HCT116 (cell line): ENCODE results near the gene CFAP410. TPM values are rescaled to one million over a fixed set of nuclear protein-coding genes. Genes with fewer than 3 reads are reported as not detected.

Experiments
- ATAC-seq: fragments of 200-7000 bp; cut with Tn5 transposase; 2 replicates; pipeline ENCODE4 v1.9.1; 2020; ENCODE audit warnings: mild to moderate bottlenecking, moderate library complexity
- BruUV-seq: library from RNA; stranded (reverse); fragments of 400-500 nt; replicated peaks from 2 replicates; lab custom pipeline; 2021; lab: Mats Ljungman, UMichigan
- CTCF ChIA-PET: fragments of 300-600 bp; sonication (Branson Sonifier 250); formaldehyde crosslinking; loops from one replicate; lab custom pipeline; 2021; ENCODE audit warnings: antibody characterized with exemption; lab: Charles Lee
- POLR2A ChIA-PET: fragments of 300-600, 350-600 bp; sonication (Branson Sonifier 250); formaldehyde crosslinking; loops from one replicate; lab custom pipeline; 2021; ENCODE audit warnings: antibody characterized with exemption; lab: Charles Lee
- RAD21 ChIA-PET, 2 experiments: fragments of 300-600 bp; sonication (Branson Sonifier 250); formaldehyde crosslinking; loops; one replicate each; lab custom pipeline; 2023; ENCODE audit warnings: low total read pairs in 2 of 2; ENCODE audit not compliant: uncharacterized antibody in 2 of 2, unreplicated experiment in 2 of 2, low non-redundant PET in 1 of 2; lab: Charles Lee
- DNase-seq: peaks from one replicate; pipeline ENCODE4 v3.0.0-alpha.2; 2010; ENCODE audit warnings: low read depth, low spot score
- H2AFZ ChIP-seq: fragments of 200-600 bp; shearing (Covaris generic), sonication (generic); 2 replicates; pipeline ENCODE4 v1.6.1; 2017; ENCODE audit warnings: low read depth, mixed run types, mixed read lengths, antibody characterized with exemption, low read length; ENCODE audit not compliant: poor library complexity, severe bottlenecking
- H3K27ac ChIP-seq: 2 replicates; pipeline ENCODE4 v1.5.1; 2012; ENCODE audit warnings: low read depth, low read length
- H3K27me3 ChIP-seq: fragments of 200-600 bp; sonication (generic); 2 replicates; pipeline ENCODE4 v1.6.1; 2016; ENCODE audit warnings: mixed run types, low read length, mixed read lengths; ENCODE audit not compliant: insufficient read depth
- H3K36me3 ChIP-seq, 2 experiments: fragments of 200-500 bp in 1 of 2; fragments of 200-600 bp in 1 of 2; sonication (Bioruptor generic) in 1 of 2; sonication (generic) in 1 of 2; 2 replicates each; pipeline versions ENCODE4 v1.5.1 to v1.6.1; 2014 to 2016; ENCODE audit warnings: low read length in 2 of 2, inconsistent platforms in 1 of 2, mixed read lengths in 1 of 2, mixed run types in 1 of 2; ENCODE audit not compliant: insufficient read depth in 2 of 2, control insufficient read depth in 1 of 2
- H3K4me1 ChIP-seq, 2 experiments: fragments of 200-600 bp in 1 of 2; sonication (generic) in 1 of 2; 2 replicates each; pipeline versions ENCODE4 v1.5.1 to v1.6.1; 2012 to 2017; ENCODE audit warnings: low read length in 2 of 2, inconsistent platforms in 1 of 2, mild to moderate bottlenecking in 1 of 2, mixed read lengths in 1 of 2, mixed run types in 1 of 2, moderate library complexity in 1 of 2; ENCODE audit not compliant: insufficient read depth in 2 of 2, control insufficient read depth in 1 of 2
- H3K4me2 ChIP-seq: fragments of 200-600 bp; sonication (generic); 2 replicates; pipeline ENCODE4 v1.6.1; 2017; ENCODE audit warnings: mixed run types, low read length, mixed read lengths
- H3K4me3 ChIP-seq, 2 experiments: fragments of 200-600 bp in 1 of 2; sonication (generic) in 1 of 2; replicated peaks in 1 of 2; 2 replicates each; pipeline ENCODE4 v1.5.1; 2011 to 2016; ENCODE audit warnings: low read length in 2 of 2, control low read depth in 1 of 2, low read depth in 1 of 2, mild to moderate bottlenecking in 1 of 2, mixed read lengths in 1 of 2, mixed run types in 1 of 2
- H3K79me2 ChIP-seq: fragments of 200-600 bp; sonication (generic); 2 replicates; pipeline ENCODE4 v1.6.1; 2017; ENCODE audit warnings: mild to moderate bottlenecking, mixed run types, low read length, moderate library complexity, mixed read lengths; ENCODE audit not compliant: insufficient read depth
- H3K9ac ChIP-seq: fragments of 200-600 bp; sonication (generic); 2 replicates; pipeline ENCODE4 v1.6.1; 2016; ENCODE audit warnings: low read length, mixed read lengths
- H3K9me2 ChIP-seq: fragments of 200-600 bp; sonication (generic), shearing (Covaris generic); 2 replicates; pipeline ENCODE4 v1.6.1; 2017; ENCODE audit warnings: mixed run types, mild to moderate bottlenecking, moderate library complexity; ENCODE audit not compliant: insufficient read depth
- H3K9me3 ChIP-seq, 2 experiments: fragments of 200-500 bp in 1 of 2; fragments of 200-600 bp in 1 of 2; sonication (Bioruptor generic) in 1 of 2; sonication (generic) in 1 of 2; 2 replicates each; pipeline ENCODE4 v1.6.1; 2014 to 2017; ENCODE audit warnings: low read length in 2 of 2, mixed read lengths in 2 of 2, inconsistent platforms in 1 of 2, low read depth in 1 of 2, mild to moderate bottlenecking in 1 of 2, mixed run types in 1 of 2, moderate library complexity in 1 of 2; ENCODE audit not compliant: control insufficient read depth in 1 of 2, insufficient read depth in 1 of 2
- H4K20me1 ChIP-seq: fragments of 200-600 bp; sonication (generic), shearing (Covaris generic); 2 replicates; pipeline ENCODE4 v1.6.1; 2017; ENCODE audit warnings: mixed run types, mild to moderate bottlenecking, moderate library complexity; ENCODE audit not compliant: insufficient read depth
- CEBPB ChIP-seq: IDR thresholded peaks from 2 replicates; pipeline ENCODE4 v1.6.1; 2012; ENCODE audit warnings: low read depth
- EGR1 ChIP-seq: IDR thresholded peaks from 2 replicates; pipeline ENCODE4 v1.6.1; 2012; ENCODE audit warnings: low read depth
- ELF1 ChIP-seq: IDR thresholded peaks from 2 replicates; pipeline ENCODE4 v1.6.1; 2012; ENCODE audit warnings: low read depth, borderline replicate concordance
- RAD21 ChIP-seq: IDR thresholded peaks from 2 replicates; pipeline ENCODE4 v1.6.1; 2012; ENCODE audit warnings: low read depth, mild to moderate bottlenecking
- REST ChIP-seq: IDR thresholded peaks from 2 replicates; pipeline ENCODE4 v1.6.1; 2012; ENCODE audit warnings: low read depth
- TCF7L2 ChIP-seq: IDR thresholded peaks from 2 replicates; pipeline ENCODE4 v1.7.0; 2011; ENCODE audit warnings: borderline replicate concordance, inconsistent platforms; ENCODE audit not compliant: insufficient read depth, insufficient read length; ENCODE audit errors: extremely low read depth
- ZBTB33 ChIP-seq: IDR thresholded peaks from 2 replicates; pipeline ENCODE4 v1.6.1; 2011; ENCODE audit warnings: mild to moderate bottlenecking, low read length, moderate library complexity; ENCODE audit not compliant: insufficient replicate concordance; ENCODE audit errors: extremely low read depth
- ZNF274 ChIP-seq: fragments of 200-500 bp; sonication (Bioruptor generic); IDR thresholded peaks from 2 replicates; pipeline ENCODE4 v1.6.1; 2014; ENCODE audit warnings: mild to moderate bottlenecking, low read depth, low read length, inconsistent platforms
- intact Hi-C: fragments of 100-400 bp; cut with micrococcal nuclease; formaldehyde crosslinking; loops from 2 replicates; pipeline ENCODE4 v1.10.0; 2022
- total RNA-seq: library from RNA; stranded (reverse); gene quantifications from one replicate; pipeline ENCODE4 v1.2.1, GENCODE V29; 2021; ENCODE audit not compliant: unreplicated experiment

Gene CFAP410
- total RNA-seq, 1 experiment from 2014 or later = 15.3 TPM

DNA sequence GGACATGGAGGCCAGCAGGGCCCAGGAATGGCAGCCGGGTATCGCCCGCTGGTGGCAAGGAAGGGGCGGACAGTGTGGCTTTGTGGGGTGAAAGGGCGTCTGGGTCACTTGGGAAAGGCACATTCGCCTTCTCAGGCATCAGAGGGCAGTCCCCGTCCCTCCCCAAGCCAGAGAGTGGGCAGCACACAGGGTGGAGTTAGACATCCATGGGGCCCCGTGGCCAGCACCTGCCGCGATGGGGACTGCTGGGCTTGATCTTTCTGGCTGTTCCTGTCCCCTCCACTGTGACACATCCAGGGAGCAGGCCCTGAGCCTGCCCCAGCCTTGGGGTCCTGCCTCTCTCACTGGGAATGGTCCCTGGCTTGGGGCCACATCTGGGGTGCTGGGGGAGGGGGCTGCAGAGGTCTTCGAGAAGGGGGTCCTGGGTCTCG lies 10.2 kb upstream of the CFAP410 start:
- ATAC-seq (no peak), DNase-seq (no peak)
- POLR2A ChIA-PET = no interaction called here

DNA sequence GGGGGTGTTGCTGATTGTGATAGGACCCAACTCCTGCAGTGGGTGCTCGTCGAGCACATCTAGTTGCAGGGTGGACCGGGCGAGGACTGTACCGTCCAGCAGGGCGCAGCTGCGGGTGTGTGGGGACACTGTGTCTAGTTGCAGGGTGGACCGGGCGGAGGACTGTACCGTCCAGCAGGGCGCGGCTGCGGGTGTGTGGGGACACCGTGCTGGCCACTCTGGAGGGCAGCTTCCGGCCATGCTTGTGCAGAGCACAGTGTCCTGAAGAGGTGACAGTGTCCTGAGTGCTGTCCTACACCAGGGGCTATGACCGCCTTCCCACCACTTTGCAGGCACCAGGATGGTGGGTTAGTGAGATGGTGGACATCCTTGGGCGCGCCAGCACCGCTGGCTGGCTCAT lies 9.7 kb upstream of the CFAP410 start:
- BruUV-seq = no TSS peak
- no peaks in the 10 kb centered on the region for H3K9me3 ChIP-seq
- no peak overlapping the region for H3K9ac ChIP-seq
- no peak overlapping the region for H3K27ac ChIP-seq
- no peaks in the 10 kb centered on the region for H3K27me3 ChIP-seq
- no peaks in the 10 kb centered on the region for H3K36me3 ChIP-seq
- ChIA-PET CTCF (no interaction called here), POLR2A (no interaction called here), RAD21 (no interaction called here)
- TF ChIP-seq EGR1 = no peak
- no peak for TF ChIP-seq ELF1
- TF ChIP-seq ZBTB33 = no peak
- TF ChIP-seq REST = no peak
- no peak for TF ChIP-seq CEBPB
- no peak for TF ChIP-seq RAD21
- no peak for TF ChIP-seq TCF7L2
- intact Hi-C loops = no loop called here
- no peak overlapping the region for H3K4me2 ChIP-seq
- no peaks in the 10 kb centered on the region for H3K79me2 ChIP-seq
- ATAC-seq (0 out of 2 replicates have a peak, but pooled peaks have one; percentile 25), DNase-seq (no peak)
- H2AFZ ChIP-seq = no peak overlapping the region
- no peaks in the 10 kb centered on the region for H4K20me1 ChIP-seq
- no peaks in the 10 kb centered on the region for H3K4me1 ChIP-seq
- no peak overlapping the region for H3K4me3 ChIP-seq
- H3K9me2 ChIP-seq = no peaks in the 10 kb centered on the region

More for the DNA sequence above, 10.2 kb upstream of the CFAP410 start:
- no peak overlapping the region for H3K27ac ChIP-seq
- no peak overlapping the region for H3K4me3 ChIP-seq
- no peaks in the 10 kb centered on the region for H3K9me2 ChIP-seq
- CTCF ChIA-PET = no interaction called here
- TF ChIP-seq ZNF274 = no peak
- BruUV-seq = no TSS peak
- no peak overlapping the region for H3K9ac ChIP-seq
- H2AFZ ChIP-seq = no peak overlapping the region
- H3K9me3 ChIP-seq = no peaks in the 10 kb centered on the region
- intact Hi-C loops = no loop called here
- no peak overlapping the region for H3K4me2 ChIP-seq
- H4K20me1 ChIP-seq = no peaks in the 10 kb centered on the region
- no peaks in the 10 kb centered on the region for H3K36me3 ChIP-seq
- RAD21 ChIA-PET = no interaction called here
- H3K27me3 ChIP-seq = no peaks in the 10 kb centered on the region
- H3K4me1 ChIP-seq = no peaks in the 10 kb centered on the region
- H3K79me2 ChIP-seq = no peaks in the 10 kb centered on the region
